GM18505 (cell line): ENCODE measurements around the gene SFTPD.
"Not testable (repeated sequence)": the region's sequence is repeated elsewhere in the genome, so short reads cannot be mapped to it uniquely, and the experiment has no call there.

Experiments used
- ATAC-seq: cut with Tn5 transposase; IDR thresholded peaks from one replicate; pipeline ENCODE4 v1.9.1; 2021; ENCODE audit not compliant: unreplicated experiment
- POLR2A ChIP-seq: IDR thresholded peaks from 4 replicates; pipeline ENCODE4 v1.6.1; 2011; ENCODE audit warnings: borderline replicate concordance; ENCODE audit not compliant: insufficient read depth, insufficient read length; ENCODE audit errors: extremely low read depth

SFTPD gene

GRCh38 chr10:79927111-79927828, 21.6 kb downstream of the SFTPD start:
- no peak for TF ChIP-seq POLR2A
- ATAC-seq = no peak

- ATAC-seq = no peak
- TF ChIP-seq POLR2A = no peak
Measured at GRCh38 chr10:79926037-79926436, 22.9 kb downstream of the SFTPD start.

GRCh38 chr10:79925614-79926013, 23.3 kb downstream of the SFTPD start:
- TF ChIP-seq POLR2A = no peak
- no peak for ATAC-seq

DNA sequence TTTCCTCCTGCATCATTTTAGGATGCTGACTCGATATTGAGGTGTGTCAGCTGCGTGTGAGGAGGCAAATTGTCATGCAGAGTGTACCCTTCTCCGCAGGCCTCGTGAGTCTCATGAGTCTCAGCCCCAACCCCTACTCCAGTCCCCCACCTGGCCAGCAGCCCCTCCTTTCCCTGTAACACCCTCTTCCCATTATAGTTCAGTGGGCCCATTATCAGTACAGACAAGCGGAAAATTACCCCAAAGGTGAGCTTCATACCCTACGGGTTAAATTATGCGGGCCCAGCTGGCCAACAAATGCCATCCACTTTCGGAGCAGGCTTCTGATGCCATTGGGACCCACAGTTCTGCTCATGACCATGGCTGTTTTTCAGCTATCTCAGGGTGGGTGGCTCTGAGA, 25.2 kb downstream of the SFTPD start:
- TF ChIP-seq POLR2A = no peak

GRCh38 chr10:79923145-79923544, 25.8 kb downstream of the SFTPD start:
- no peak for TF ChIP-seq POLR2A
- ATAC-seq = no peak

More for the DNA sequence above, 25.2 kb downstream of the SFTPD start:
- ATAC-seq = no peak

GRCh38 chr10:79922011-79922412, 26.9 kb downstream of the SFTPD start:
- ATAC-seq = not testable (repeated sequence)

GRCh38 chr10:79915838-79916237, 33.1 kb downstream of the SFTPD start:
- ATAC-seq = not testable (repeated sequence)

GRCh38 chr10:79914512-79914911, 34.4 kb downstream of the SFTPD start:
- ATAC-seq = not testable (repeated sequence)

DNA sequence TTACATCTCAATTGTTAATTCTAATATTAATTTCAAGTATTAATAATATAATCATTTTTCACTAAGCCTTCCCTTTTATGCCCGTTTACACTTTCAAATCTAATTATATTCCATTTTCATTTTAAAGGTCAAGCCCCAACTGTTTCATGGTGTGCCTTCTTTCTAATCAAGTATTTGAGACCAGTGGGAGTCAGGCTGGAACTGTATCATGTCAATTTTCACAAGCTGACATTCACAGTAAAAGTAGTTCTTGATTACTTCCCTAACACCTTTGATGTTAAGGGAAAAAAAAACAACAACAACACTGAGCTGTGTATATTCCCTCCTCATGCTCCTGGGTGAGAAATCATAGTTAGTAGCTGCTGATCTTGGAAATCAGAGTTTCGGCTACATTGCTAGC, 38.1 kb downstream of the SFTPD start:
- ATAC-seq = no peak
- TF ChIP-seq POLR2A = no peak

DNA sequence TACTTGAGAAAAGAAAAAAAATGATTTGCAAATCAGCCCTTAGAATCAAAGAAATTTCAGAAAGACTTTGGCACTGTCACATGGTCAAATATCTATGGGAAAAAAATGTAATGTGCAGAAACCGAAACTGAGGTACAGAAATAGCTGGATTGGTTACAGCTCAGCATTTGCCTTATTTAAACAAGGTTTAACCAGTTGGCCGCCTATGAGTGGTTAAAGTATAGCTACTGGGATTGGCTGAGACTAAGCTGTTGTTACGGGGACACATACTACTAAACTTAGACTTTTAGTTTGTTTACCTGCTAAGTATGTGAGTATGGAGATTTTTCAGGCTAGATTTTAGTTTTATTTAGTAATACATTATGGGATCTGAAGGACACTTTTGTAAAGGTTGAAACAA, 38.6 kb downstream of the SFTPD start:
- no peak for TF ChIP-seq POLR2A
- ATAC-seq = no peak

DNA sequence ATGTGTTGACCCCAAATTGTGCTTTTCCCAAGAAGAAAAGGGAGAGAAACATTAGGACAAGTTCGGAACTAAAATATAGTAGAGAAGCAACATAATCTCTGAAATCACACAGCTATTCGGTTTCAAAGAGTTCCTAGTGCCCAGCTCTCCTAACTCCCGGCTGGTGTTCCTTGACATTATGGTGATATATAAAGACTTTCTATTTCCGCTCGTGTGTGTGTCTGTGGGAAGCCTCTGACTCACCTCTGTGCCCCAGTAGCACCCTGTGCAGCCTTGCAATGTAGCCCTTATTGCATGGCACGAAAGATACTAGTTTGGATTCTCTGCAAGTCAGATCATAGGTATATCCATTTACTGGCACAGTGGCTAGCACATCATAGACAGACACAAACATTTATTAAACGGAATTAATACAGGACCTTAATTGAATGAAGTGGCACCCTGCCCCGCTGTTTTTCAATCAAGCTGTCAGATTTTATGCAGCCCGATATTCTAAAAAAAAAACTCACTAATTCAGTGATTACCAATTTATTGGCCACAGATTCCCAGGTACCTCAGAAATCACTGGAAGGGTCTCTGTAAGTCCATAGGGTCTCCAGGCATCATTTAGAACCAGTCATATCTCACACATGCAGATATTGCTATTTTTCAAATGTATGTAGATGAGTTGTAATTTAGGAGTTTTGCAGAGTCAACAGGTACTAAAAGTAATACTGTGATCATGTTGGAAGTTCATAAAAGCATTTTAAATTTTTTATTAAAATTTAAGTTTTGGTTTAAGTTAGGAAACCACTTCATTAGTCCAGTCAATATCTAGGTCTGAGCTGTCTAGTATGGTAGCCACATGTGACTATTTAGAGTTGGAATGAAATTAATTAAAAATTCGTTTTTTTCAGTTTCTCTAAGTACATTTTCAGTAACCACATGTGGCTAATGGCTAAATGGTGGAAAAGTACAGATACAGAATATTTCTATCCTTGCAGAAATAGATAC, 43.3 kb downstream of the SFTPD start:
- no peak for ATAC-seq
- no peak for TF ChIP-seq POLR2A

- TF ChIP-seq POLR2A = no peak
- peak; percentile 76 for ATAC-seq
Measured at GRCh38 chr10:79904671-79905321, 44.1 kb downstream of the SFTPD start.

- not testable (repeated sequence) for ATAC-seq
Measured at GRCh38 chr10:79901571-79901970, 47.3 kb downstream of the SFTPD start.
